GM18867 (cell line): ENCODE measurements around the gene RBP4.
"Not testable (repeated sequence)": the region's sequence is repeated elsewhere in the genome, so short reads cannot be mapped to it uniquely, and the experiment has no call there.

Experiments used
- ATAC-seq: cut with Tn5 transposase; IDR thresholded peaks from one replicate; pipeline ENCODE4 v1.9.1; 2021; ENCODE audit warnings: mild to moderate bottlenecking, moderate library complexity; ENCODE audit not compliant: unreplicated experiment

The RBP4 gene

DNA sequence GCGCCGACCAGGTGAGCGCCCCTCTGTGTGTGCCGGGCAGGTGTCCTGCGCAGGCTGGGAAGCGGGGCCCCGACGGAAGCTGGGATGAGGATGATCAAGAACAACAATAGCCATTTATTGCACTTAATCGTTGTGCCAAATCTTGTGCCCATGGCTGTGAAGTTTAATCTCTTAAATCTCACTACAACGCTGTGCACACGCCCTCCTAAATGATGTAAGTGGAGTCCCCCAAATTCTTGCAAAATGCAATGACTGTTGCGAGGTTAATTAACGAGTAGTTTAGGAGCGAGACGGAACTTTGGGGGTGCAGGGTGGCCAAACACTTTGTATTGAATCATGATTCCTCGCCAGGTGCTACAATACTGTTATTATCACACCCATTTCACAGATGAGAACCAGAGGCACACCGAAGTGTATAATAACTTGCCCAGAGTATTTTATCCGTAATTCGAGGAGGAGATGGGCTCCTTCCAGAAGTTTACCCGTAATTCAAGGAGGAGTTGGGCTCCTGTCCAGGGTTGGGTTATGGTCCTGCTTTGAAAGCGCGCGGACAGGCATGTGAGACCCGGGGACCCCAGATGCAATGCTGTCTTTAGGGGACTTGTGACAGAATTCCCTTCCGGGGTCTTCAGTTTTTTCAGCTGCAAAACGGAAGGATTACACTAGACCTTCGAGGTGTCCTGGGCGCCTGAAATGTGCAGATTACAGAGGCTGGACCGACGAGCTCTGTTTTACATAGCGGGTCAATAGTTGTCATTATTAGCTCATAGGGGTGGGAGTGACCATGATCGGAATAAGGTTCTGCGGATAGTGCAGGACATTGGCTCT lies 33.5 kb downstream of the RBP4 start:
- no peak for ATAC-seq

DNA sequence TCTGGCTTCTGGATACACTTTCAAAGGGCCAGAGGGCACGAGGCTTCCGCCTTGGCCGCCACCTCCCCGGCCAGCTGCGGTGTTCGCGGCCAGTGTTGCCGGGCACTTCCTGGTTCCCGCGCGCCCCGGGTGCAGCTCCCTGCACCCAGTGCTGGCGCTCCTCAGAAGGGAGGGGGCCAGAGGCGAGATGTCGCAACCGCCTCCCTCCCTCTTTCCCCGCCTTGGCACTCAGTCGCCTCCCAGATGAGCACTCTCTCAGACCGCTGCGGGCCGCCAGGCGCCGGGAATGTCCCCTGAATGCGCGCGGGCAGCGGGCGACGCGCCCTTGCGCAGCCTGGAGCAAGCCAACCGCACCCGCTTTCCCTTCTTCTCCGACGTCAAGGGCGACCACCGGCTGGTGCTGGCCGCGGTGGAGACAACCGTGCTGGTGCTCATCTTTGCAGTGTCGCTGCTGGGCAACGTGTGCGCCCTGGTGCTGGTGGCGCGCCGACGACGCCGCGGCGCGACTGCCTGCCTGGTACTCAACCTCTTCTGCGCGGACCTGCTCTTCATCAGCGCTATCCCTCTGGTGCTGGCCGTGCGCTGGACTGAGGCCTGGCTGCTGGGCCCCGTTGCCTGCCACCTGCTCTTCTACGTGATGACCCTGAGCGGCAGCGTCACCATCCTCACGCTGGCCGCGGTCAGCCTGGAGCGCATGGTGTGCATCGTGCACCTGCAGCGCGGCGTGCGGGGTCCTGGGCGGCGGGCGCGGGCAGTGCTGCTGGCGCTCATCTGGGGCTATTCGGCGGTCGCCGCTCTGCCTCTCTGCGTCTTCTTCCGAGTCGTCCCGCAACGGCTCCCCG lies 34.4 kb downstream of the RBP4 start, which contains the start of gene FFAR4:
TSS of gene FFAR4 (plus strand) at position 231 of the 842 bp plus-strand sequence. CDS start at position 287, 56 bp downstream.
- no peak for ATAC-seq

DNA sequence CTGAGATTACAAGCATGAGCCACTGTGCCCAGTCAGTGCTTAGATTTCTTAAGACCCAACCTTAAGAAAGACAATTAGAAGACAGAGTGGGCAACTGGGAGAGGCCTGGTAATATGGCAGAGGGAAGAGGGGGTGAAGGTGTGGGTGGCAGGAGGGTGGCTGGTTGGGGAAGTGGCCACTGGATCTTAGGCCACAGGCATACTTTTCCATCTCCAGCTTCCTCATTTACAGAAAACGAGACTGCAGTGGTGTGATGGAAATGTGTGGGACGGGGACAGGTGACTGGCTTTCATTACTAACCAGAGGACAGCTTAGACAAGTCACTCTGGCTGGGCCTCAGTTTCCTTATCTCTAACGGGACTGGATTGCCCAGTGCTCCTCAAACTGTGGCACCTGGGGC lies 35.6 kb downstream of the RBP4 start:
- no peak for ATAC-seq

DNA sequence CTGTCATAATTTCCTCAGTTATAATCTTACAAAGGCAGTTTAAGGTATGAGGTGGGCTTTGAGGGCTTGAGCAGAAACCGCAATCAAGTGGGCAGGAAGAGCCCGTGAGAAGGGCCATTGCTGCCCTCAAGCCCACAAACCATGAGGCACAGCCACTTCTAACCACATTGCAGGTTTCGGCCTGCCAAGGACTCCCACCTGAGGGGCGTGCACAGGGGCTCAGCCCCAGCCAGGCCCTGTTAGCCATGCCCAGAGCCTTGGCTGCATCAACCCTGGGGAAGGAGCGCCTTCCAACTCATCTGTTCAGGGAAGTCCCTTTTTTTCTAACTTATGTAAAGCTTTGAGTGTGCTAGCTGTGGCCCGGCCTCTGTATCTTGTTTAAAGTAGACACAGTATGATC lies 40.5 kb downstream of the RBP4 start:
- ATAC-seq = no peak

DNA sequence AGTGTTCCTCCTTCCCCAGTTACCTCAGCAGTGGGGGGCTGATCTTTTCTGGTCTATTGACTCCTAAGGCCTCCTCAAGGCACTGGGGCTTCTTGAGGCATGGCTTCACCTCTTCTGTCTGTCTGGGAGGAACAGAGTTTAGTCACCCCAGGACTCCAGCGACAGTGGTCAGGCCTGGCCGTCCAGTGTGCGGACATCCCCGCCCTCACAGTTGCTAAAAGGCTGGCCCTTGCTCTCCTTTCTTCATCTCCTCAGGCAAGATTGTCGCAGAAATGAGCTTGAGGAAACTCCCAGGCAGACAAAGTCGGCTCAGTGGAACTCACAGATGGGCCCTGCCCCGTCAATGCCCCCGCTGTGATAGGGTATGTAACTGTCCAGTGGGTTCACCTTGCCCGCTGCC lies 41.5 kb downstream of the RBP4 start:
- no peak for ATAC-seq

DNA sequence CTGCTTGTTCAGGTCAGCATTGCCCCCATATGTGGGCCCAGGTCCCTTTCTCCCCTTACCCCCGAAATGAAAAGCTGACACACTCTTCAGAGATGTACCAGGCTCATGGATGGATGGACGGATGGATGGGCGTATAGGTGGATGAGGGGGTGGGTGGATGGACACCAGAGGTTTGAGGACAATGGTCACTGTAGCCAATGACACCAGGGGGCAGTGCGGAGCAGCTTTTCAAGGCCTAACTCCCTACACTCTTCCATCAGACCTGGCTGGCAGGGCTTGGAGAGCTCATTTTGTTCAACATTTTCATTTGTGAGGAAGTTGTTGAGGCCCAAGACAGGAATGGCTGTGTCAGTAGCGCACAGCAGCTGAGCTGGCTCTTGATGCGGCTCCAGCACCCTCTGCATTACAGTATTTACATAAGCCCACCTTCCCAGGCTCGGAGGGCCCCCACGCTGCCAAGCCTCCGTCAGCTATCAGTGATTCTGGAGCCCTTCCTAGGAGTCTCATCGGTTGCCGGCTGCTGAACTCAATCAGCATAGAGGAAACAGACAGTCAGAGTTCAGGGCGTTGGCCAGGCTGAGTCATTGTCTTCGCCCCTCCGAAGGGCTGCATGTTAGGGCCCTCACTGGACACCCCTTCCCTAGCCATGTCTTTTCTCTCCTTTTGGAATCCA lies 46.1 kb downstream of the RBP4 start:
- ATAC-seq = no peak

DNA sequence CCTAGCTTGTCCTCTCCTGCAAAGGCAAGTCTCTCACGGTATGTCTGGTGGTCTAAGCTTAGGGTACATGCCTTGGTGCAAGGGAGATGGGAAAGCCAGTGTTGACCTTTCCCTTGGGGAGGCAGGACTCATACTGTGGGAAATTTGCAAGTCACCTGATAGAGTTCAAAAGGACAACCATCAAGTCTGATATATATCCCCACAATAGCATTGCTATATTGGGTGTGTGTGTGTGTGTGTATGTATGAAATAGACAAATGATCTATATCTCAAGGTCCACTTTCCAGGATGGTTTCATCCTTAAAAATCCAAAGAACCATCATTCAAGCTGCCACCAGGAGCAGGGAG lies 46.7 kb downstream of the RBP4 start:
- no peak for ATAC-seq

DNA sequence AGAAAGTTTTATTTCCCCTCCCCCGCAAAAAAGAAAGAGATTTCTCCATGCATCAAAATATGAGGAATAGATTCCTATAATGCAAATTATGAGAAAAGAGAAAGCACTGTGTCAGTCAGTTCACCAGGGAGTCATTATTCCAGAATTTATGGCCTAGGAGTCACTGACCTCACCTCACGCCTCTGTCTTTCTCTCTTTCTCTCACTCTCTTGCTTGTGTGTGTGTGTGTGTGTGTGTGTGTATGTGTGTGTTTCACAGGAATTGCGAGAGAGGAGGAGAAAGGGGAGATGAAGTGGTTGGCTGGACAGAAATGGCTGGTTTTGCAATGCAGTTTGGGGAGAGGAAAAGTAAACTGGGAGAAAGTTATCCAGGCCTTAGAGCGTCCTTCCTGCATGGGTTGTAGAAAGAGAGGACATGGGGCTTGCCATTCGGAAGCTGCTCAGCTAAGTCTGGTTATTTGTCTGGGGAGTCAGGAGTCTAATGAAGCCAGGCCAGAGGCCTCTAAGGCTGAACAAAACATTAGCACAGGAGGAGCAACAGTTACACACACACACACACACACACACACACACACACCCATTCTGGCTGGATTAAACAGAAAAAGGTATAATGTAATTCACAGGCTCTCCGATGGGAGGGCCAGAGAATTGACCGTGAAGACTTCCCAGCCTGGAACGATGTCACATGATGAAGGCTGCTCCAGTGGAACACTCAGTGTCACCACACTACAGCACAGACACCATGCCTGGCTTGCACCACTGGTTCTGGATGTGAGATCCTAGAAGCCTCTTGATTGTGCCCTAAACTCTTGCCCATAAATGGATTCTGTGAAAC lies 47.3 kb downstream of the RBP4 start:
- no peak for ATAC-seq

DNA sequence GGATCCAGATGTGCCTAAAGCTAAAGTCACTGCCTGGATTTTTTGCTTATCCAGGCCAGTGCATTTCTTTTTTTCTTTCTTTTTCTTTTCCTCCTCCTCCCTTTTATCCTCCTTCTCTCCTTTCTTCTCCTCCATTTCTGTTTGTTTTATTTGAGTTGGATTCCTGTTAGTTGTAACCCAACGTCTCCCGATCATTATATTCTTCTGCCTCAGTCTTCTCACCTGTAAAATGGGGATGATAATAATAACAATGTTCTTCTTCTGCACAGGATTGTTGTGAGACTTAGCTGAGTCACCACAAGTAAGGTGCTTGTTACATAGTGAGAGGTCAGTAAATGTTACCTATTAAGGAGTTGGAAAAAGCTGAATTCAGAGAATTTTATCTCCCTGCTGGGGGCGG lies 48.3 kb downstream of the RBP4 start:
- no peak for ATAC-seq

DNA sequence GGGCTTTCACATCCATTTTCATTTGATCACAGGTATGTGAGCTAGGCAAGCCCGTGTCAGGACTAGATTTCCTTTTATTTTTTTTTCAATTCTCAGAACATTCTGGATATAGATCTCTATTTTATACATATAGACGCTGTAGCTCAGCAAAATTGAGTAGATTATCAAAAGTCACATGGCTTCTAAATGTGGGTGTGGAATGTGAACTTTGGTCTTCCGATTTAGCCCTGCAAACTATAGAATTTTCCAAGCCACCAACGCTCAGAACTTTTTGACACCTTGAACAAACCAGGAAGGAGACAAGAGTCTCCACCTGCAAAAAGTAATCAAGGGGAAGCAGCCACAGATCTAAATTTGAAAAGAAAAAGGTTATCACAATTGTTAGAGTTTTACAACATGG lies 50.4 kb downstream of the RBP4 start:
- no peak for ATAC-seq

DNA sequence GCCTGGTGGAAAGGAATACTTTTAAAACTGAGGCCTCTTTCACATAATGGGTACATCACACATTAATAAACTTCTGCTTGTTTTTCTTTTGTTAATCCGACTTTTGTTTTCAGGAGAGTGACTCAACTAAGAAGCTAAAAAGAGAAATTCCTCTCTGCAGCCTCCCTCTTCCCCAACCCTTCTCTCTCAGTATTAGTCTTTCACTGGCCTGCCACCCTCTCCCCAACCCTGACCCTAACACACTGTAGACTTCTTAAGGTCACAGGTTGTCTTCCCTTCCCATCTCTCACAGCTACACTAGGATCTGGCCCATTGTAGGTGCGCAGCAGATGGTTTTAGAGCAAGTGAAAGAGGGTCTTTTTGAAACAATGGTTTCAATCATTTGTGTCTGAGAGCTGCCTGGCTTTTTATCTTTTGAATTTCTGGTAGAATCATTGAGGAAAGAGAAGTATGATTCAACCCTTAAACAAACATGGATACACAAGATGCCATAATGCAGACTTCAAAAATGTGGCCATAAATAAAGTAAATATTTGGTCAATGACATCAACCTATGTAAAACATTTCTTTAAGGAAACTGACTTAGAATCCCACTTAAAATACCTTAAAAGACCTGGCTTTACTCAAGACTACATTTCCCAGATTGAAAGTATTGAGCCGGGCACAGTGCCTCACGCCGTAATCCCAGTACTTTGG lies 52.5 kb downstream of the RBP4 start:
- no peak for ATAC-seq

DNA sequence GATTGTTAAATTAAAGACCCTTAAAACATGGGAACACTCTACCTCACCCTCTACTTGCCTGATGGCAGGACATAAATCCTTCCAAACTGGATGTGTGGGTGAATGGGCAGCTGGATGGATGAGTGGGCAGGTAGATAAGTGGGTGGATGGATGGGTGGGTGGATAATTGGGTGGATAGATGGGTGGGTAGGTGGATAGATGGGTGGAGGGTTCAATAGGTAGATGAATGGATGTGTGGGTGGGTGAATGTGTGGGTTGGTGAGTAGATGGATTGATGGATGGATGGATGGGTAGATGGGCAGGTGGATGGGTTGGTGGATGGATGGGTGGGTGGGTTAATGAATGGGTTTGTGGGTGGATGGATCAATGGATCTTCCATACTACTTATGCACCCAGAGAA lies 53.5 kb downstream of the RBP4 start:
- no peak for ATAC-seq

DNA sequence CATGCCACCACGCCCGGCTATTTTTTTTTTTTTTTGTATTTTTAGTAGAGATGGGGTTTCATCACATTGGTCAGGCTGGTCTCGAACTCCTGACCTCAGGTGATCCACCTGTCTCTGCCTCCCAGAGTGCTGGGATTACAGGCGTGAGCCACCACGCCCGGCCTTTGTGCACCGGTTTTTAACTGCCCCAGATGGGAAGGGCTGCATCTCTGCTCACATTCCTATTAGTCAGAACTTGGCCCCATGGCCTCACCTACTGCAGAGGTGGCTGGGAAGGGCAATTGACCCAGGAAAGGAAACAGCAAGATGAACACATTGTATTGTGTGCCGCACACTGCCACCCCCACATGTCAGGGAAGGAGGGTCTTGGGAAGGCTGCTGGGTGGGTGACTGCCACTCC lies 54.0 kb downstream of the RBP4 start:
- ATAC-seq = not testable (repeated sequence)

DNA sequence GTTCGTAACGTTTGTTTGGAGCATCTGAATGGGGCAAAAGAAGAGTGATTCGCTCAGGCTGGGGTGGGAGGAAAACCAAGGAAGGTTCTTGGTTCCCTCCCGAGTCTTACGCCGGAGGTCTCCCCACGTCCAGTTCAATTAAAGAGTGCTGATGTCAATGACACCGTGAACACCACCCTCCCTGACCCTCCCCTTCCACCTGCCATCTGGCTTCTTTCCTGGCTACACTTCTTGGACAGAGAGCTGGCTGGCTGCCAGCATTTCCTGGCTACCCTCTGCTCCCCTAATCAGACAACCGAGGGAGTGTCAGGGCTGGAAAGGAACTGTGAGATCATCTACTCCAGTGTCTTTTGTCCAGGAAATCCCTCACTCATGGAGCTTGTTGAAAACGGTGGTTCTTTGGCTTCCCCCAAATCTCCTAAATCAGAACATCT lies 58.7 kb downstream of the RBP4 start:
- no peak for ATAC-seq
